AG09309 (cell line): ENCODE measurements around the gene F2RL2.

Source experiments
- DNase-seq: peaks from one replicate; pipeline ENCODE4 v3.0.0-alpha.2; 2010; ENCODE audit warnings: low read depth
- H3K4me3 ChIP-seq: 2 replicates; pipeline ENCODE4 v1.5.1; 2011; ENCODE audit warnings: mild to moderate bottlenecking, low read depth, low read length, moderate library complexity; ENCODE audit not compliant: control insufficient read depth
- CTCF ChIP-seq: IDR thresholded peaks from 2 replicates; pipeline ENCODE4 v1.5.1; 2011; ENCODE audit warnings: mild to moderate bottlenecking, low read depth, low read length, inconsistent platforms; ENCODE audit not compliant: insufficient read depth, control insufficient read depth; ENCODE audit errors: missing control alignments

Gene F2RL2

GRCh38 chr5:76616206-76616605 lies 7.0 kb downstream of the F2RL2 start:
- DNase-seq, result no peak
- TF ChIP-seq CTCF, result no peak
- H3K4me3 ChIP-seq, result no peak overlapping the region

GRCh38 chr5:76615759-76616158 lies 7.4 kb downstream of the F2RL2 start:
- no peak overlapping the region for H3K4me3 ChIP-seq
- no peak for TF ChIP-seq CTCF
- DNase-seq, result no peak

GRCh38 chr5:76612942-76613341 lies 10.3 kb downstream of the F2RL2 start:
- DNase-seq, result no peak
- H3K4me3 ChIP-seq, result no peak overlapping the region
- no peak for TF ChIP-seq CTCF

GRCh38 chr5:76610196-76610595 lies 13.0 kb downstream of the F2RL2 start:
- H3K4me3 ChIP-seq, result no peak overlapping the region
- TF ChIP-seq CTCF, result no peak
- DNase-seq, result no peak

GRCh38 chr5:76608833-76609232 lies 14.4 kb downstream of the F2RL2 start:
- no peak for DNase-seq
- no peak for TF ChIP-seq CTCF
- H3K4me3 ChIP-seq, result no peak overlapping the region

GRCh38 chr5:76607353-76607871 lies 15.8 kb downstream of the F2RL2 start:
- no peak for TF ChIP-seq CTCF
- no peak for DNase-seq
- peak overlapping the region; percentile 18 for H3K4me3 ChIP-seq

- TF ChIP-seq CTCF, result no peak
- H3K4me3 ChIP-seq, result no peak overlapping the region
- no peak for DNase-seq
These were observed 16.5 kb downstream of the F2RL2 start for GRCh38 chr5:76606701-76607100.
